ENCODE data around the gene TPR.

Gene TPR

DNA sequence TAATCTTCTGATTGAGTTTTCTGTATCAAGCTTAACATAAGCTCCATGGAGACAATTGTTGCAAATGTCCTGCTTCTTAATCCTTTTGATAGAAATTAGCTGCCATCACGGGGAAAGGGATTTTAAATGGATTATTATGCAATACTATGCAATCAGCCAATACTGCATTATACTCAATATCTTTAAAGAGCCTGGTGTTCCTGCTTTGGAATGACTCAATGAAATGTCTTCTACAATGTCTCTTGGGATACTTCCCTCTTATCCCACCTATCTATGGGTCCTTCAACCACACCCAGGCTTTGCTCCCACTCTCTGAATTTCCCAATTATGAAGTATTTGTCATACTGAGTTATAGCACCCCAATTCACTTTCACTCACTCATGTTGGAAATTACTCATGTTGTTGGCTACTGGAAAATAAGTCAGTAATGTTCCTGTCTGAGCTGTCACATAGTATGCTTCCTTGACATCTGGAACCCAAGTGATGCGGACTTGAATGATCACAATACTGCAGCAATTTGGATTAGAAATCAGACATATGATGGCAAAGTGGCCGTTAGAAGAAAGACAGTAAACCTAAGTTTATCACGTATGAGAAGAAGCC is 85.0 kb downstream of the TPR start:
- DNase-seq (ENCODE audit: low read depth, low spot score): no peak

DNA sequence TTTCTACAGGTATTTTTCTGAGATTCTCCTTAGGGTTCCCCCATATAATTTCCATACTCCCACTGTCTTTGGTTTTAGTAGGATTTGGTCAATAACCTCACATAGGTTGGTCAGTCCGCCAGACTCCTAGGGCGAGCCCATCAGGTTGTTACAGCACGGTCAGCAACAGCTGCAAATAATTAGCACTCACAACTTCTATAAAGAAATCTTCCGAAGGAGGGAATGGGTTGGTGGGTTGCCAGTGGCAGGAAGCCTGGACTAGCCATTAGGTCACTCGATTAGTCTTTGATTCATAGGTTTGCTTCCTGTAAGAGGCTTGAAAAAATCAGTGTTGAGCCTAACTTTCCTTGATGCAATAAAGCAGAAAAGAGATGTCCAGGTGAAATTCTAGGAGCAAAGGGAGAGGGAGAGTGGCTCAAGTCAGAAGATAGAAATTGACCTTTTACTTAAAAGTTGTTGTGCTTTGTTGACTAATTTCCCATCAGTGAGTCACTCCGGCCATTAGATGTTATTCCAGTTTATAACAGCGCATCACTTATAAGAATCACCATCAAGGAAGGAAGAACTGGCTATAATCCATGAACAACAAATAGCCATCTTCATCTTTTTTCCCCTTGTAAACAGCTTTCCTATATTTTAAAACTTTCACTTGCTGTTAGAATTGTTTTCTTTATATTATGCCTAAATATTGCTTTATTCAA is 88.3 kb downstream of the TPR start:
- DNase-seq (ENCODE audit: low read depth, low spot score): peak; percentile 47

GRCh38 chr1:186283374-186283773 is 91.7 kb downstream of the TPR start:
- DNase-seq (ENCODE audit: low read depth, low spot score): no peak

DNA sequence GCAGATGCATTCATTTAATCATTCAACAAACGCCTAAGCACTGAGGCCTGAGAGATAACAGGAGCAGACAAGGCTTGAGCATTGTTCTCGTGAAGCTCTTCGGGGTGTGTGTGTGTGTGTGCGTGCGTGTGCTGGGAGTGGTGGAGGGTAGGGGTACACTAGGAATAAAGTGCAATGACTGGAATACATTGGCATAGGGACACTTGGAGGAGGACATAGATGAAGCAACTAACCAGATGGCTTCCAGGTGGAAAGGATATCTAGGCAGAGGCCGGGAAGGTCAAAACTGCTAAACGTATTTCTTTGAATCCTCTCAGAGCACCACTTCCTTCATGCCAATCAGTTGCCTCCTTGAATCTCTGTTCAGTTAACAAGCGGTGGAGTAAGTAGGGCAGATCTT is 92.6 kb downstream of the TPR start:
- no peak for DNase-seq (ENCODE audit: low read depth, low spot score)

GRCh38 chr1:186275822-186276221 is 99.2 kb downstream of the TPR start:
- DNase-seq (ENCODE audit: low read depth, low spot score): no peak

DNA sequence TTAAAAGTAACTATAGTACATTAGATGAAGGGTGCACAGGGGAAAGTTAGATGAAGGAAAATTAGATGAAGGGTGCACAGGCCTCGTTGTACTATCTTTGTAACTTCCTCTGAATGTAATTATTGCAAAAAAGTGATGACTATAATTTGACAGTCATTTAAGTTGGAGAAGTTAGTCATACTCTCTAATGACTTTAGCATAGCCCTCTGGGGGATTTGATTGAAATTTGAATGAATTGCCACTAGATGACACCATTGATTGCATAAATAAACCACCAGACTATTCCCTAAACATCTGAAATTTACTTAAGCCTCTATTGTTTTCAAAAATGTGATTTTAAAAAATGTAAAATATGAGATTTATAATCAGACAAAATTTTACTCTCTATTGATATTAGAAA is 102.6 kb downstream of the TPR start:
- DNase-seq (ENCODE audit: low read depth, low spot score): no peak

DNA sequence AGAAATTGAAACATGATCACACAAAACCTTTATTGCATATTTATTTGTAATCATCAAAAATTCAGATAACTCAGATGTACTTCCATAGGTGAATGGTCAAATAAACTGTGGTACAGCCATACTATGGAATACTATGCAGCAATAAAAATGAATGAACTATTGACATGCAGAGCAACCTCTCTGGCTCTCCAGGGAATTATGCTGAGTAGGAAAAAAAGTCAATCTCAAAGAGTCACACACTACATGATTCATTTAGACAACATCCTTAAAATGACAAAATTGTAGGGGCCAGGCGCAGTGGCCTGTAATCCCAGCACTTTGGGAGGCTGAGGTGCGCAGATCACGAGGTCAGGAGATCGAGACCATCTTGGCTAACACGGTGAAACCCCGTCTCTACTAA is 104.0 kb downstream of the TPR start:
- DNase-seq (ENCODE audit: low read depth, low spot score): no peak

Data from smooth muscle cell of the brain vasculature (primary cell).